Stomach (tissue), 9 donors: Measurements from ENCODE around the gene ERC2. TPM values are rescaled to one million over a fixed set of nuclear protein-coding genes. Genes with fewer than 3 reads are reported as not detected.
A peak's percentile ranks its signal among the peaks of the same experiment; 100 is the strongest.

Experiments used
- DNase-seq, 2 donors: peaks; one replicate each; pipeline versions ENCODE4 v3.0.0 to v3.0.0-alpha.2; 2013 to 2019
- H3K27ac ChIP-seq, 5 donors: fragments of 200-600 bp in 4 of 5; sonication (generic) in 4 of 5; one replicate each; pipeline ENCODE4 v1.5.1; 2013 to 2019; ENCODE audit warnings: mild to moderate bottlenecking in 1 of 5, moderate library complexity in 1 of 5
- H3K27me3 ChIP-seq, 3 donors: fragments of 200-600 bp; sonication (generic); one replicate each; pipeline ENCODE4 v1.5.1; 2017 to 2019; ENCODE audit warnings: mixed run types in 1 of 3
- H3K36me3 ChIP-seq, 4 donors: fragments of 200-600 bp; sonication (generic); 1 replicate in 3 of 4; 2 replicates in 1 of 4; pipeline ENCODE4 v1.5.1; 2016 to 2019
- H3K4me1 ChIP-seq, 4 donors: fragments of 200-600 bp; sonication (generic); one replicate each; pipeline ENCODE4 v1.5.1; 2016 to 2019
- H3K4me3 ChIP-seq, 4 donors: fragments of 200-600 bp; sonication (generic) in 3 of 4; one replicate each; pipeline ENCODE4 v1.5.1; 2016 to 2019; ENCODE audit warnings: mild to moderate bottlenecking in 1 of 4
- H3K9me3 ChIP-seq, 4 donors: fragments of 200-600 bp; sonication (generic); one replicate each; pipeline ENCODE4 v1.5.1; 2016 to 2019
- EP300 ChIP-seq: sonication (generic); formaldehyde crosslinking; IDR thresholded peaks from one replicate; pipeline ENCODE4 v1.6.1; 2017; ENCODE audit warnings: antibody characterized with exemption
- POLR2A ChIP-seq, 4 donors: fragments of 450-650 bp; IDR thresholded peaks; one replicate each; pipeline ENCODE4 v1.6.1; 2016; ENCODE audit warnings: antibody characterized with exemption in 4 of 4, control low read depth in 2 of 4, mild to moderate bottlenecking in 1 of 4, moderate library complexity in 1 of 4
- POLR2AphosphoS5 ChIP-seq, 3 donors: sonication (generic); formaldehyde crosslinking; IDR thresholded peaks; one replicate each; pipeline ENCODE4 v1.6.1; 2016; ENCODE audit warnings: antibody characterized with exemption in 3 of 3
- WGBS, 5 donors: extraction: QIAGEN DNeasy Blood & Tissue Kit in 3 of 5; methylation state at CpG; one replicate each; pipeline versions ENCODE4 v1.1.5 to v1.1.7; 2013 to 2018; 5-methylcytosine and 5-hydroxymethylcytosine counted together
- intact Hi-C: fragments of 100-400 bp; cut with DNase I; formaldehyde crosslinking; loops from one replicate; pipeline ENCODE4 v1.15.1; 2023; ENCODE audit warnings: low total_unique reads
- polyA plus RNA-seq, 3 donors: library from polyadenylated mRNA; stranded (reverse); fragments of 200-250 nt; gene quantifications; one replicate each; pipeline ENCODE4 v1.2.3, GENCODE V29; 2013
- total RNA-seq, 5 donors: library from RNA; depleted of rRNA; stranded (reverse); fragments of >200 nt; gene quantifications; one replicate each; pipeline versions ENCODE4 v1.1.0 to v1.2.3, GENCODE V29; 2014 to 2016
- TF ChIP-seq, protein P1 (sequence below), 7 experiments: fragments of 450-650 bp in 4 of 7; fragments of 200-600 bp in 3 of 7; sonication (generic) in 3 of 7; IDR thresholded peaks; one replicate each; pipeline ENCODE4 v1.5.1; 2016 to 2019; ENCODE audit warnings: antibody characterized with exemption in 7 of 7, control low read depth in 2 of 7, mild to moderate bottlenecking in 1 of 7
- donor health status: healthy with polysubstance abuse.
- donor health status: Bipolar disorder and iron deficiency.
- donor health status: healthy.

The ERC2 gene
- total and polyA plus RNA-seq, 8 donors = 0.43 to 3.1 (median 1.3) TPM; not detected in 2

DNA sequence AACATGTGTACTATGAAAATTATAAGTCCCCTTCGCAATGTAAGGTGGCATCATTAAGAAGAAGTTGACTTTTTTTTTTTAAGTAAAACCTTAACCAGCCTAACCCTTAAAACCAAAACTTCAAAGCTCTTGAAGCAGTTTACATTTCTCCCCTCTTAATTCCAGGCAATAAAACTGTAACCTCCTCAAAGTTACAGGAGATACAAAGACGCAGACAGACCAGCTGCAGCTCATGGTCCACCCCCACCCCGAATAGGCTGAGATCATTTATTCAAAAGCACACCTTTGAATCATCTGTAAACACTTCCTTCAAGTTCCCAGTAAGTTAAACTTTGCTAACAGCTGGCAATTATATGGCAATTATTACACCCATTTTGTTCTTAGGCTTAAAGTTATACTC, 414.5 kb downstream of the ERC2 start:
- no peak overlapping the region for H3K27ac ChIP-seq
- no peaks in the 10 kb centered on the region for H3K36me3 ChIP-seq
- no peaks in the 10 kb centered on the region for H3K9me3 ChIP-seq
- no peak overlapping the region for H3K4me3 ChIP-seq
- WGBS, 5 donors = 56 to 64% (median 61%) methylated on average over 3 of the region's 3 CpGs
- no peaks in the 10 kb centered on the region for H3K4me1 ChIP-seq
- H3K27me3 ChIP-seq = peaks cover 0 to 5% (median 0%) of the 10 kb centered on the region in 3 donors
- no peak for TF ChIP-seq EP300
- TF ChIP-seq, protein P1, sequence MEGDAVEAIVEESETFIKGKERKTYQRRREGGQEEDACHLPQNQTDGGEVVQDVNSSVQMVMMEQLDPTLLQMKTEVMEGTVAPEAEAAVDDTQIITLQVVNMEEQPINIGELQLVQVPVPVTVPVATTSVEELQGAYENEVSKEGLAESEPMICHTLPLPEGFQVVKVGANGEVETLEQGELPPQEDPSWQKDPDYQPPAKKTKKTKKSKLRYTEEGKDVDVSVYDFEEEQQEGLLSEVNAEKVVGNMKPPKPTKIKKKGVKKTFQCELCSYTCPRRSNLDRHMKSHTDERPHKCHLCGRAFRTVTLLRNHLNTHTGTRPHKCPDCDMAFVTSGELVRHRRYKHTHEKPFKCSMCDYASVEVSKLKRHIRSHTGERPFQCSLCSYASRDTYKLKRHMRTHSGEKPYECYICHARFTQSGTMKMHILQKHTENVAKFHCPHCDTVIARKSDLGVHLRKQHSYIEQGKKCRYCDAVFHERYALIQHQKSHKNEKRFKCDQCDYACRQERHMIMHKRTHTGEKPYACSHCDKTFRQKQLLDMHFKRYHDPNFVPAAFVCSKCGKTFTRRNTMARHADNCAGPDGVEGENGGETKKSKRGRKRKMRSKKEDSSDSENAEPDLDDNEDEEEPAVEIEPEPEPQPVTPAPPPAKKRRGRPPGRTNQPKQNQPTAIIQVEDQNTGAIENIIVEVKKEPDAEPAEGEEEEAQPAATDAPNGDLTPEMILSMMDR (IDR thresholded peaks at IDR 0.05) = no peak
- no peak for TF ChIP-seq POLR2A (IDR thresholded peaks at IDR 0.05)
- TF ChIP-seq POLR2AphosphoS5 (IDR thresholded peaks at IDR 0.05) = no peak
- intact Hi-C loops = no loop called here
- DNase-seq = no peak

DNA sequence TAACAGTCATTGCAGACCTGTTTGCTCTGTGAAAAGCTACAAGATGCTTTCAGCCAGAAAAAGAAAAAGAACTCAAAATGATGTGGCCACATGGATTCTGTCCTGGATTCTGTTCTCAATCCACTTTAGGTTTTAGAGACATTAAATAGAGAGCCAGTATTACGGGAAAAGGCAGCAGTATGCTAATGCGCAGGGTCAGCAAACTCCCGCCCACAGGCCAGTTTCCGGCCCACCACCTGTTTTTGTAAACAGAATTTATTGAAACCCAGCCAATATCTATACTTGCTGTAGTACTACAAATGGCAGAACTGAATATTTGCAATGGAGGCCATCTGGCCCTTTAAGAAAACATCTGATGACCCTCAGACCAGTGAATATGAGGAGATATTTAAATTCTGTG, 416.1 kb downstream of the ERC2 start:
- Histone ChIP-seq H3K27me3 (peaks cover 0 to 5% (median 0%) of the 10 kb centered on the region in 3 donors), H3K36me3 (no peaks in the 10 kb centered on the region), H3K4me3 (no peak overlapping the region), H3K4me1 (no peaks in the 10 kb centered on the region), H3K27ac (no peak overlapping the region), H3K9me3 (no peaks in the 10 kb centered on the region)
- peak in 1 of 2 donors; percentile 22 for DNase-seq
- intact Hi-C loops = no loop called here
- 66 to 77% (median 70%) methylated on average over 4 of the region's 4 CpGs for WGBS, 5 donors
- TF ChIP-seq POLR2A (IDR thresholded peaks at IDR 0.05) (no peak), EP300 (no peak), POLR2AphosphoS5 (IDR thresholded peaks at IDR 0.05) (no peak)
- TF ChIP-seq, protein P1 (IDR thresholded peaks at IDR 0.05) = no peak

- no peaks in the 10 kb centered on the region for H3K4me1 ChIP-seq
- intact Hi-C loops = no loop called here
Measured at GRCh38 chr3:56051052-56051451, 417.2 kb downstream of the ERC2 start.

GRCh38 chr3:56048946-56049345, 419.3 kb downstream of the ERC2 start:
- intact Hi-C loops = no loop called here
- Histone ChIP-seq H3K4me1 (no peaks in the 10 kb centered on the region), H3K9me3 (no peaks in the 10 kb centered on the region), H3K27me3 (peaks cover 0 to 14% (median 0%) of the 10 kb centered on the region in 3 donors), H3K27ac (no peak overlapping the region), H3K4me3 (no peak overlapping the region), H3K36me3 (no peaks in the 10 kb centered on the region)
- 66 to 77% (median 72%) methylated on average over 4 of the region's 4 CpGs for WGBS, 5 donors
- TF ChIP-seq, protein P1 (IDR thresholded peaks at IDR 0.05) = no peak
- TF ChIP-seq POLR2A (IDR thresholded peaks at IDR 0.05) (no peak), EP300 (no peak), POLR2AphosphoS5 (IDR thresholded peaks at IDR 0.05) (no peak)
- no peak for DNase-seq

More at GRCh38 chr3:56051052-56051451, 417.2 kb downstream of the ERC2 start:
- Histone ChIP-seq H3K4me3 (no peak overlapping the region), H3K9me3 (no peaks in the 10 kb centered on the region), H3K36me3 (no peaks in the 10 kb centered on the region), H3K27ac (no peak overlapping the region), H3K27me3 (peaks cover 0 to 5% (median 0%) of the 10 kb centered on the region in 3 donors)
- no peak for TF ChIP-seq POLR2AphosphoS5 (IDR thresholded peaks at IDR 0.05)
- no peak for TF ChIP-seq EP300
- no peak for TF ChIP-seq POLR2A (IDR thresholded peaks at IDR 0.05)
- TF ChIP-seq, protein P1 (IDR thresholded peaks at IDR 0.05) = no peak
- no peak for DNase-seq
